GM21717 (cell line): ENCODE measurements around the gene KCNT2.
"Not testable (repeated sequence)": the region's sequence is repeated elsewhere in the genome, so short reads cannot be mapped to it uniquely, and the experiment has no call there.

Source experiments
- ATAC-seq: cut with Tn5 transposase; IDR thresholded peaks from one replicate; pipeline ENCODE4 v1.9.1; 2021; ENCODE audit warnings: mild to moderate bottlenecking, moderate library complexity; ENCODE audit not compliant: unreplicated experiment

Gene KCNT2

DNA sequence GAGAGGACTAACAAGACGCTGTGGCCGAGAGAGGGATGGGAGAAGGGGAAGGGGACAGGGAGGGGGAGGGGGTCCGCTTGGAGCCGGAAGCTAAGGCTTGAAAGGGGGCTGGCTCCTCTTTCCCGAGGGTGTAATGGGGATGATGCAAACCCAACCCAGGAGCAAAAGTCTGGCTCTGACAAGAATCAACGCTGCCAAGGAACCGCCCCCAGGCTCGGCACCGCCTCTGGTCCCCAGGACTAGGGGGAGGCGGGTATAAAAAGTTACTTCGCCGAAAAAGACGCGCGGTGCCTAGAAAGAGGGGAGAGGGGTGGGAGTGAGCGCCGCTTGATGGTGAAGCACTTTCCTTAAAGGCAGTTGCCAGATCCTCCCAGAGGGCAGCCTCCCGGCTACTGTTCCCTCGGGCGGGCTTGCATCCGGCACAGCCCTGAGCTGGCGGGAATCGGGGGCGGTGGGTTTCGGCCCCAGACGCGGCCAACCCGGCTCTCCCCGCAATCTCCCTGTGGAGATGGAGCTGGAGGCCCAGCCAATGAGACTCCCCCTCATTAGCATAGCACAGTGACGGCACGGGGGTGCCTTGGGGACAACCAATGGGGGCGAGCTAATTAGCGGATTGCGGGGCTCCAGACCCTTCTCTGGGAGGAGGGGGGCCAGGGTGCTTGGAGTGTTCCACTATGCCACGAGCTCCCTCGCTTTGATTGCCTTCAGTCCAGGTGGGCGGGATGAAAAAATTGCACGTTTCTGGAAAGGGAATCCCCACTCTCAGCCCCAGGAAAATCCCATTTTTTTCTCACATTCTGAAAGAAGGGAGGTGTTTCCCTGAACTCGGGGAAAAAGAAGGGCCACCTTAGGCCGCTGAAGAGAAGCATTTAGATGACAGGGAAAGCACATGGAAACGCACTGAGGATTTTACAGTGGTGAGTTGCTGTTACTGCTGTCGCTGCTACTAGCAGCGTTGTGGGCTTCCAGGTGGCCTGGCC, at the start of gene KCNT2:
TSS of gene KCNT2 (minus strand) at position 51 of the 980 bp plus-strand sequence. CDS start 131 bp downstream, outside the sequence.
- no peak for ATAC-seq

DNA sequence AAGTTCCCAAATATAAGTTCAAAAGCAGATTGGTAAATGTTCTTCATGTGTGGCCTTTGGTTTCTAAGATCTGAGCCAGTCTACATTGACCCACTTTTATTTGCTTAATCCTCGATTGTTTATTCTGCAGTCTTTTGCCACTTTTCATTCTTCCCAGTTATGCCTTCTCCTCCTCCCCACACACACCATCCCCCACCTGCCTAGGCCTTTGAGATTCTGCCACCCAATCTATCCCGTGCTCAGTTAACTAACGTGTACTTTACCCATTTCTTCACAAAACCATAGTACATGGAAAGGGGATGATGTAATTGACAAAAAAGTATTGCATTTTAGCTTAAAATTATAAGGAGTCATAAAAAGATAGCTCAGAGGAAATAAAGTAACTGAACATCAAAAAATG, 47.3 kb upstream of the KCNT2 start:
- no peak for ATAC-seq

DNA sequence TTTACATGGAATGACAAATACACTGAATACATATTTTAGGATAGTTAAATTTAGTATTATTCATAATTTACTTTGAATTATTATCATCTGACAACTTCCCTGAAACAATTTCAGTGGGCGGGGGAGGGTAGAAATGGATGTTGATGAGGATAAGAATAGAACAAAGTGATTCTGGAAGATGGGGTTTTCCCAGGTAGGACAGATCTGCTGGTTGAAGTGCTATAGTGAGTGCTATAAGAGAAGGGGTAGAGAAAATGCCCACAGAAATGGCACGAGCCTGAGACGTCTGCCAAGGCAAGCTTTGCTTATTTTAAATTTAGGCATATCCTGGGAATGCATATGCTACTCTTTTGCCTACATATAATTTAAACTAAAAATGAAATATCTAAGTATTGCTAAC, 46.8 kb upstream of the KCNT2 start:
- no peak for ATAC-seq

DNA sequence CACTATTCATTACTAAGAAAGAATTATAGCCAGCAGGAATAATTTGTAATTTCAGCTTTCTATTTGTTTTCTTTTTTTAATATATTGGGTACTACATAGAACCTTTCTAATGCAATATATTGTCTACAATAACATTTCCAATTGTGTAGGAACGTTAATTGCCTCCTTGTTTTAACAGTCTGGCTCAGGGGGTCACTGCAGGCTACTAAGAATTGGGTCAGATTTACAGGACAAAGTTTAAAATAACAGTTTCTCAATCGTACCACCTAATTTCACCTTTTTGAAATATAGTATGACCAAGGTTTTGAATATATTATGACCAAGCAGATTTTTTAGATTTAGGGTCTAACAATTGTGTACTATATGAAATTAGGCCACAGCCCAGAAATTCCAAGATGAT, 46.0 kb upstream of the KCNT2 start:
- ATAC-seq, result no peak

DNA sequence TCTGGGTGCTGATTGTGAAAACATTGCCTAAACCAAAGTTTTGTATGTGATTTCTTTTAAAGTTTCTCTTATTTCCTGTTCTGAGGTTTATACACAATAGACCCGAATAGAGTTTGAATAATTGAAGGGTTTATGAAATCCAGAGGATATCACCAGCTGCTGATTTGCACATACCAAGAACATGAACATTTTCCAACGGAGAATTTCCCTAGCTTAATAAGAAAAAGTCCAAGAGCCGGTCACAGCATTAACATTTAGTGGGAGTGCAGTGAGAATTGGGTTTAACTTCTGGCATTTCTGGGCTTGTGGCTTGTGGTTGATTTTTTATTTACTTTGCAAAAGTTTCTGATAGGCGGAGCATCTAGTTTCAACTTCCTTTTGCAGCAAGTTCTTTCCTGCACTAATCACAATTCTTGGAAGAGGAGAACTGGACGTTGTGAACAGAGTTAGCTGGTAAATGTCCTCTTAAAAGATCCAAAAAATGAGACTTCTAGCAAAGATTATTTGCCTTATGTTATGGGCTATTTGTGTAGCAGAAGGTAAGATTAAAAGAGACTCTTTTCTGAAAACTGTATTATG, 43.5 kb upstream of the KCNT2 start, which contains the start of gene CFH:
TSS of gene CFH (plus strand) at position 407 of the 579 bp plus-strand sequence. CDS start at position 482, 75 bp downstream.
- ATAC-seq, result no peak

DNA sequence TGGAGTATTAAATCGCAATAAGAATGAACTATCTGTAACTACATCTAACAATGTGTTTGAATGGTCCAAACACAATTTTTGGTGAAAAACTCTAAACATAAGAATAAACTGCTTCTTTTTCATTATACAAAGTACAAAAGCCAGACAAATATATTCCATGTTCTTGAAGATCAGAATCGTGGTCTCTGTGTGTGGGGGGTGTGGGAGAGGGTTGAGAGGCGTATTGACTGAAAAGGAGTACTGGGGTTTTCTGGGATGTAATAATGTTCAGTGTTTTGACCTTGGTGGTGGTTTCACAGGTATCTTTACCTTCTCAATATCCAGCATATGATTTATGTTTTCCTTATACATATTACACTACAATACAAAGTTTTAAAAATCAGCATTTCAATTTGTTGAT, 42.8 kb upstream of the KCNT2 start:
- no peak for ATAC-seq

DNA sequence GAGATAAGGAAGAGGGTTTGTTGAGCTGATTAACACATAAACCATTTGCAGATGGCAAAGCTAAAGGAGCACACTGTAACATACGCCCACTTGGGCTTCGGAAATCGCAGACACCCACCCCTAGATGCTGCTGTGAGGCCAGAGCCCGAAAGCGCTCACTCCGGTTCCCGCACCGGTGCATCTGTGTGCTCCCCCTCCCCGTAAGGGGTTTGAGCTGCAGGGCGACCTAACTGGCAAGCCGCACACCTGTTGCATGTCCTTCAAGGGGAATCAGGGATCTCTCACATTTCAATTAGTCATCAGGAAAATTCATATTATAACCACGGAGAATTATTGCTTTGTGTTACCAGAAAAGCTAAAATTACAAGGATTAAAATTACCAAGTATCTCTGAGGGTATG, 42.2 kb upstream of the KCNT2 start:
- ATAC-seq, result no peak

DNA sequence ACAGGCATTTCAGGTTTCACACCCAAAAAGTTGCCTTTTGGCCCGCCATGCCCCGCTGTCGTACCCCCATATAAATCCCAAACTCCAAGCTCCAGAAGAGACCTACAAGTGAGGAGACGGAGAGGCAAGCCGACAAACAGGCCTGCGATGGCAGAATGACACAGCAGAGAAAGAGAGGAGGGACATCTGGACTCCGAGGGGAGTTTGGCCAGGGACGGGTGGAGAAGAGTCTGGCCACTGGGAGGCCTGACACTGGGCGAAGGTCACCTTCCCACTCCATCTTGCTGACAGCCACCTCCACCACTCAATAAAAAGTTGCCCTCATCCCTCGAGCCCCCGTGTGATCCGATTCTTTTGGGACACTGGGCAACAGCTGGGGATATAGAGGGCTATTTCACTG, 41.8 kb upstream of the KCNT2 start:
- no peak for ATAC-seq

DNA sequence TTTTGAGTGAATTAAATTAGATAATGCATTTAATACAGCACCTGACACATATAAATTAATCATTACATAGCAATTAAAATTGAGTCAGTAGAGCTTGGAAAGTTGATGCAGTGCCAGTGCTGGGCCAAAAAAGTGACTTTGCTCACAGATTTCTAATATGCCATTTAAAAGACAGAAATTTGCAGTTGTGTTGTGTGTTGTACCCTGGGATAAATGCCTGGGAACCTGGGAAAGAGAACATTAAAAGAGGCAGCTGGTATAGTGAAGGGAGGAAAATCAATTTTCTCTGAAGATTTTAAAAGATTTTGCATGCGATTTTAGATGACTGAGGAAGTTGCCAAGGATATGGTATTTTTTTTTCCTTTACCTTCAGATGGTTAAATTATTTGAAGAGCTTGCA, 32.7 kb upstream of the KCNT2 start:
- ATAC-seq, result no peak

DNA sequence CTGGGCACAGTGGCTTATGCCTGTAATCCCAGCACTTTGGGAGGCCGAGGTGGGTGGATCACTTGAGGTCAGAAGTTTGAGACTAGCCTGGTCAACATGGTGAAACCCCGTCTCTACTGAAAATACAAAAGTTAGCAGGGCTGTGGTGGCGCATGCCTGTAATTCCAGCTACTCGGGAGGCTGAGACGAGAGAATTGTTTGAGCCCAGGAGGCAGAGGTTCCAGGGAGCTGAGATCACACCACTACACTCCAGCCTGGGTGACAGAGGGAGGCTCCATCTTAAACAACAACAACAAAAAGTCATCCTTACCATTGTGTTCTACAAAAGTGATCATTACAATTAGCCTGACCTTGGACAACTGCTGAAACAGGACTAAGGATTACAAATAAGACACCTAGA, 31.1 kb upstream of the KCNT2 start:
- ATAC-seq, result not testable (repeated sequence)

DNA sequence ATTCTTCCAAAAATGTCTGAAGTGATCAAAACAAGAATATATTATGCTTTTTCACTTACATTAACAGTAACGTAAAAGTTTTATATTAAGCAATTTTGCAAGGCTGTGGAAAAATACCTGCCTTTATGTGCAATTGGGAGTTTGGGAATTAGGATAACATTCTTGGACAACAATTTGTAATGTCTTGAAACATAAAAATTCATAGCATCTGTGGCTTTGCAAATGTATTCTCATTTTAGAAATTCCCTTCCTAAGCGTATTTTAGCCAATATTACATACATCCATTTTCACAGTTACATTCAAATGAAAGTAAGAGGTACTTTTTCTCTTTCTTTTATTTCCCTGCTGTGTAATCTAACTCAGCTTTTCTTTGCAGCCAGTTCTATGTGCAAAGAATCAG, 30.2 kb upstream of the KCNT2 start:
- no peak for ATAC-seq

DNA sequence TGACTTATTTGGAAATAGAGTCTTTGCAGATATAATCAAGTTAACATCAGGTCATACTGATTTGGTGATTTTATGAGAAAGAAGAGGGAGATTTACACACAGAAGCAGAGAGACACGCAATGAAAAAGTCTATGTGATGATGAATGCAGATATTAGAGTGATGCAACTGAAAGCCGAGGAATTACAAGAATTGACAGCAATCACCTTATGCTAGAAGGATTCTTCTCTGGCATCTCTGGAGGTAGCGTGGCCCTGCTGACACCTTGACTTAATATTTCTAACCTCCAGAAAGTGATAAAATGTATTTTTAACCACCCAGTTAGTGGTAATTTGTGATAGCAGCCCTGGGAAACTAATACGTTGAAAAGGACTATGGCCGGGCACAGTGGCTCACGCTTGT, 29.4 kb upstream of the KCNT2 start:
- ATAC-seq, result no peak

DNA sequence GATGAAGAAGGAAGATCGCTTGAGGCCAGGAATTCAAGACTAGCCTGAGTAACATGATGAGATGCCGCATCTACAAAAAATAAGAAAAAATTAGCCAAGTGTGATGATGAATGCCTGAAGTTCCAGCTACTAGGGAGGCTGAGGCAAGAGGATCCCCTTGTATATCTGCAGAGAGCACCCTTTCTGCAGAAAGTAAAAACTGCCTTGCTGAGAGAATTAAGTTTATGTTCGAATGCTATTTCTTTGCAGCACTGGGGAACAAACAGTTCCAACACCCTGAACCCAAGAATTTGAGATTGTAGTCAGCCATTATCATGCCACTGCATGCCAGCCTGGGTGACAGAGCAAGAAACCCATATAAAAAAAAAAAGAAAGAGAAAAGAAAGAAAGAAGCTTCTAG, 20.6 kb upstream of the KCNT2 start:
- ATAC-seq, result no peak

DNA sequence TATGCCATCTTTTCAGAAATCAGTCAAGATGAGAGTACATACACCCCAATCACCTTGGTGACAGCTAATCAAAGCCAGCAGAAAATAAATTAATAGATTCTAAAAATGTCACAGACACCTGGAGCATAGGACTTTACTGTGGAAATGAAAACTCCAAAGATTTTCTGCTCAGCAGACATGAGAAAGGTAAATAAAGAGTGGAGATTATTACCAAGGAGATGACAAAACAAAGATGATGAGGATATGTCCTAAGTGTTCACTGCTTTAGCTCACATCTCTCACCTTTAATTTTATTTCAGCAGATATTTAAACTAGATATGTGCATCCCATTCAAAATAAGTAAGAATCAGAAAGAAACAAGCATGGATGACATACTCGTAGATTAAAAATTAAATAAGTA, 14.8 kb upstream of the KCNT2 start:
- no peak for ATAC-seq

DNA sequence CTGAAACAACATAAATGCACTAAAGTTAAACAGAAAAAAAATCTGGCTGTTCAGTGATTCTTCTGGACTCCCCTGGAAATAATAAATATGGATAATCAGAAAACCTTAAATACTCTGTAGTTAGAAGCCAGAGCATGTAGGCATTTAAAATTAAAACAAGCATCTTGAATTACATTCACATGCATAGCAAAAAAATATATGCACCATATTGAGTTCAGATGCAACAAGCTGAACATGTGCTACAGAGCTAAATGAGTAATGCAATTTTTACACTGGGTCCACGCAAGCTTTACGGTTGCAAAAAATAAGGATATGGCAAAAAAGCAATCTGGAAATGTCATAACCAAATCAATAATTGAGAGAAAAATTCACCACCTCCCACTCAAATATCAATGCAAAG, 11.5 kb upstream of the KCNT2 start:
- ATAC-seq, result no peak

DNA sequence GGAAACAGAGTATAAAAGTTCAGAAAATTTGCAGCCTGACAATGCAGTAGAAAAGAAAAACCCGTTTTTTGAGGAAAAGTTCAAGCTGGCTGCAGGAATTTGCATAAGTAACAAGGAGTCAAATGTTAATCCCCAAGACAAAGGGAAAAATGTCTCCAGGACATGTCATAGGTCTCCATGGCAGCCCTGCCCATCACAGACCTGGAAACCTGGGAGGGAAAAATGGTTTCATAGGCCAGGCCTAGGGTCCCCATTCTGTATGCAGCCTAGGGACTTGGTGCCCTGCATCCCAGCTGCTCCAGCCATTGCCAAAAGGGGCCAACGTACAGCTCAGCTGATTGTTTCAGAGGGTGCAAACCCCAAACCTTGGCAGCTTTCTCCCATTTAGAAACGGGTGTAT, 3.6 kb upstream of the KCNT2 start:
- no peak for ATAC-seq

DNA sequence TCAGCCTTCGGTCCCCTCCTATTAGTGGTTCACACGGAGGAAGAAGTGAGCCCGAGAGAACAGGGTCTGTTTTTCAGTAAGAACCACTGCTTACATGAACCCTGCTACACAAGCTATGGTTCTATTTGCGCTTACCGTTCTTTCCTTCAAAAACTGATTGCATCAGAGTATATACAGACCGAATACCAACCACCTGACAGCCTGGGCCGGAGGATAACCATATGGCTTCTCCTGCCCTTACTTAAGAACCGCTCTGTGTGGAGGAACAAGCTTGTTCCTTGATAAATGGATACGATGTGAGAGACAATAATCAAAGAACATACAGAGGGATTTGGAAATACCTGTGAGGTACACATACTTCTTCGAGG, 1.1 kb upstream of the KCNT2 start:
- no peak for ATAC-seq

DNA sequence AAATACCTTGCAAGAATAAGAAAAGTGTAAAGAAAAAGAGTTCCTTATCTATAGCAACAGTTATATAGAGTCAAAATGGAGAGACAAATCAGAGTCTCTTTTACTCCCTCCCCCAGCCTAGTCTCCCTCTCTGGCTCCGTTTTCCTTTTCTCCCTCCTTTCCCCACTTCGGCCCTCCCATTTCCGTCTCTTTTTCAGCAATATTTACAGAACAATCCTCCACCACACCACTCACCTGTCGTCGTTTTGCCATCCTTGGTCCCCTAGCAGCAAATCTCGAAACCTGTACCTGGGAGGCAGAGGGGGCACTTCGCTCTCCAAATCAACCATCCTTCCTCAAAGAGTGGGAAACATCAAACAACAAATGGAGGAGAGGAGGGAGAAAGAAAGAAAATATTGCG, 259 bp downstream of the KCNT2 start:
- no peak for ATAC-seq

DNA sequence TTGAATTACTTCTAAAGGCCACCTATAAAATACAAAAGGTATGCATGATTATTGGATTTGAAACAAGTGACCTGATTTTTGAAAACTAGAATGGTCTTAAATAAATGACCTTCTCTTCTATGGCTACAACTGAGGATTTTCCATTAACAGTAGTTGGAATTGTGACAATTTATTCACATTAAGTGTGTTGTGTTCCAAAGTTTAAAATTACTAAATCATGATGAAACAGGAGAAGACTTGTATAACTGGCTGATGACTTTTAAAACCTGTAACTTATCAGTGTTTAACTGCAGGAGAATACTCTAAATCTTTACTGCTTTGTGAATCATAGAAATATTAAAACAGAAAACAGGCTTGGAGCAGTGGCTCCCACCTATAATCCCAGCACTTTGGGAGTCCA, 4.6 kb downstream of the KCNT2 start:
- ATAC-seq, result no peak

DNA sequence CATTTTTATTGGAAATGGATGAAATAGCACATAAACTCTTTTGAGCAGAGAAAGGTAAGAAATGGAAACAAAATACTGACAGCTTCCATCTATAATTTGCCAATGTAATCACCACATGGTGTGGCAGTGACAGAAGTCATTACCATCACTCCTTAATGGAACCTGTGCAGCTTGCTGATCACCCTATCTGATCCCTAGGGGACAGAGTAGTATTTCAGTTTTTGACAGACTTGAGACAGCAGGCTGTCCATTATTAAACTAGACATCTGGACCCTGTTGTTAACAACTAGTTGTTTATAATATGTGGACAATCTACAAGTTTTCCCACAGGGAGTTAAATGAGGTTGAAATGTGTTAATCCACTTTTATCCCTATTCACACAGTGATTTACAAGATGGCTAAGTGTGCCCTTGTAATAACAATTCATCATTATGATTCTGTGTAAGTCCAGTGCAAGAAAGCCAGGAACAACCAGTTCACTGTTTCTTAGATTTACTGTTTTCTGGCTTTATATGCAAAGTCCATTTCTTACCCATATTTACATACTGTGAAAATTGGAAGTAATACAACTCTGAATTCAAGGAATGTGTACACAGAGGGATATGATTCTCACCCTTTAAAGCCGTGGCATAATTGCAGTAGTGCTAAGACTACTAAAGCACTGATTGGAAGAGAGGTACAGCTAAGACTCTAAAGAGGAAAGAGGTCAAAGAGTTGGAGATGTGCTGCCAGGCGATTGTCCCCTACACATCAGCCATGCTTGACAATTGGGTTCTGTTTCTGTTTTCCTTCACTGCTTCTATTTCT, 9.1 kb downstream of the KCNT2 start:
- ATAC-seq, result no peak

DNA sequence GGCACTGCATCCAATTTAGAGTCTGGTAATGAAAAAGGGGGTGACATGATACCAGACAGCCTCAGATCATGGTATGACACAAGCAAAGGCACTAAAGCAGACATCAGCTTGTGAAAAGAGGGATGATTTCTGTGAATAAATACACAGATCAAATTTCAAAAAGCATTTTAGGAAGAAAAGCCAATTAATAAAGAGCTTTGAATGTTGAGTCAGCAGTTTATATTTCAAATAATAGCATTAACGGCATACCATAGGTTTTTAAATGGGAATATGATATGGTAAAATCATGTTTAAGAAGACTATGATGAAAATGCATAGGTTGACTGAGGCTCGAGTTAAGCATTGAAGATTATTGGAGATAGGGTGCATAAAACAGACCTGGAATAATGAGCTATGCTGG, 13.5 kb downstream of the KCNT2 start:
- no peak for ATAC-seq

DNA sequence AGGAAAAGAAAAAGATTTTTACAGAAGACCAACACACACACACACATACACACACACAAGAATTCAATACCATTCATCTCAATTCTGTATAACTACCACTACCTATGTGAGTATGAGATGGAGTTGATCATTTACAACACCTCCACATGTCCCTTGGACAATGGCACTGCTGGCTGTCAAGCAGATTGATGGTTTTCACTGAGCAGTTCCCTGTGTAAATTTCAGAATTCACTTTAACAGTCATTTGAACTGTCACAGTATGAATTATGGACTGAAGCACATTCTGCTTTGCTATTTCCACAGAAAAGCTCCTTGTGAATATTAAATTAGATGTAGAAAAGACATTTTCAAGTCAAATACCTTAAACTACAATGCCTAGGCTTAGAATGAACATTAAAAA, 14.3 kb downstream of the KCNT2 start:
- no peak for ATAC-seq
